SK-N-SH treated with all-trans-retinoic acid at 6 μM for 48 hours (cell line): ENCODE measurements around the gene CFTR.

Experiments
- ATAC-seq: fragments of 200-7000 bp; cut with Tn5 transposase; 3 replicates; pipeline ENCODE4 v1.9.1; 2020; ENCODE audit warnings: mild to moderate bottlenecking, moderate library complexity
- ARNTL ChIP-seq: fragments of 450-650 bp; formaldehyde crosslinking; IDR thresholded peaks from 2 replicates; pipeline ENCODE4 v1.5.0; 2020; ENCODE audit warnings: low read depth, mild to moderate bottlenecking, moderate library complexity, borderline replicate concordance
- BACH2 ChIP-seq: fragments of 250-450 bp; sonication (Bioruptor Pico); IDR thresholded peaks from 2 replicates; pipeline ENCODE4 v1.9.0; 2021; ENCODE audit warnings: mild to moderate bottlenecking, borderline replicate concordance
- CREB5 ChIP-seq: fragments of 250-450 bp; sonication (Bioruptor Pico); IDR thresholded peaks from 2 replicates; pipeline ENCODE4 v1.5.1; 2020; ENCODE audit warnings: low read depth, mild to moderate bottlenecking, moderate library complexity
- CSDC2 ChIP-seq: fragments of 250-450 bp; sonication (Bioruptor Pico); IDR thresholded peaks from 2 replicates; pipeline ENCODE4 v1.5.0; 2020; ENCODE audit warnings: mild to moderate bottlenecking, moderate library complexity
- CSRNP3 ChIP-seq: fragments of 250-450 bp; sonication (Bioruptor Pico); IDR thresholded peaks from 2 replicates; pipeline ENCODE4 v1.5.1; 2021; ENCODE audit warnings: mild to moderate bottlenecking, moderate library complexity
- ESRRG ChIP-seq: fragments of 250-450 bp; sonication (Bioruptor Pico); IDR thresholded peaks from 2 replicates; pipeline ENCODE4 v1.6.1; 2021; ENCODE audit warnings: mild to moderate bottlenecking
- ISL1 ChIP-seq: fragments of 250-450 bp; sonication (Bioruptor Pico); IDR thresholded peaks from 2 replicates; pipeline ENCODE4 v2.1.2; 2022; ENCODE audit warnings: mild to moderate bottlenecking, moderate library complexity
- OSR1 ChIP-seq: fragments of 250-450 bp; sonication (Bioruptor Pico); IDR thresholded peaks from 2 replicates; pipeline ENCODE4 v1.8.0; 2022; ENCODE audit warnings: moderate library complexity, mild to moderate bottlenecking, inconsistent platforms
- PATZ1 ChIP-seq: fragments of 250-450 bp; sonication (Bioruptor Pico); IDR thresholded peaks from 2 replicates; pipeline ENCODE4 v1.8.0; 2020; ENCODE audit warnings: mild to moderate bottlenecking, moderate library complexity, borderline replicate concordance
- PPARA ChIP-seq: fragments of 250-450 bp; sonication (Bioruptor Pico); IDR thresholded peaks from 2 replicates; pipeline ENCODE4 v1.5.0; 2020; ENCODE audit warnings: mild to moderate bottlenecking, borderline replicate concordance
- RARB ChIP-seq: fragments of 250-450 bp; sonication (Bioruptor Pico); IDR thresholded peaks from 2 replicates; pipeline ENCODE4 v1.8.0; 2021; ENCODE audit warnings: mild to moderate bottlenecking, moderate library complexity
- SNAI2 ChIP-seq: fragments of 250-450 bp; sonication (Bioruptor Pico); IDR thresholded peaks from 2 replicates; pipeline ENCODE4 v1.5.0; 2020; ENCODE audit warnings: mild to moderate bottlenecking, moderate library complexity
- TCF4 ChIP-seq: fragments of 250-450 bp; sonication (Bioruptor Pico); IDR thresholded peaks from 2 replicates; pipeline ENCODE4 v1.8.0; 2021; ENCODE audit warnings: mild to moderate bottlenecking, moderate library complexity, borderline replicate concordance
- TOX ChIP-seq: fragments of 250-450 bp; sonication (Bioruptor Pico); IDR thresholded peaks from 2 replicates; pipeline ENCODE4 v1.8.0; 2021; ENCODE audit warnings: mild to moderate bottlenecking, moderate library complexity, borderline replicate concordance
- TSHZ2 ChIP-seq: fragments of 250-450 bp; sonication (Bioruptor Pico); IDR thresholded peaks from 2 replicates; pipeline ENCODE4 v1.5.0; 2020; ENCODE audit warnings: mild to moderate bottlenecking, moderate library complexity
- ZC3H10 ChIP-seq: fragments of 250-450 bp; sonication (Bioruptor Pico); IDR thresholded peaks from 2 replicates; pipeline ENCODE4 v1.5.1; 2021; ENCODE audit warnings: mild to moderate bottlenecking, moderate library complexity
- ZFP3 ChIP-seq: fragments of 250-450 bp; sonication (Bioruptor Pico); IDR thresholded peaks from 2 replicates; pipeline ENCODE4 v1.5.0; 2020; ENCODE audit warnings: mild to moderate bottlenecking, moderate library complexity
- ZFP30 ChIP-seq: fragments of 450-650 bp; formaldehyde crosslinking; IDR thresholded peaks from 2 replicates; pipeline ENCODE4 v1.5.0; 2022; ENCODE audit warnings: mild to moderate bottlenecking, moderate library complexity
- ZNF565 ChIP-seq: fragments of 450-650 bp; formaldehyde crosslinking; conservative IDR thresholded peaks from 2 replicates; pipeline ENCODE4 v1.5.0; 2020; ENCODE audit warnings: low read depth, mild to moderate bottlenecking, moderate library complexity
- ZNF70 ChIP-seq: fragments of 450-650 bp; formaldehyde crosslinking; IDR thresholded peaks from 2 replicates; pipeline ENCODE4 v1.5.0; 2020; ENCODE audit warnings: mild to moderate bottlenecking, moderate library complexity
- ZNF8 ChIP-seq: fragments of 450-650 bp; formaldehyde crosslinking; IDR thresholded peaks from 2 replicates; pipeline ENCODE4 v1.5.0; 2020; ENCODE audit warnings: mild to moderate bottlenecking, moderate library complexity

CFTR gene

GRCh38 chr7:117603627-117604026 is 123.8 kb downstream of the CFTR start:
- ATAC-seq, result no peak
- TF ChIP-seq ESRRG, result no peak
- TF ChIP-seq PATZ1 (CRISPR knock-in tag), result no peak
- TF ChIP-seq ZNF70 (CRISPR knock-in tag), result no peak
- no peak for TF ChIP-seq CREB5 (CRISPR knock-in tag)
- TF ChIP-seq OSR1 (CRISPR knock-in tag), result no peak
- no peak for TF ChIP-seq TOX (CRISPR knock-in tag)
- TF ChIP-seq CSRNP3 (CRISPR knock-in tag), result no peak
- no peak for TF ChIP-seq ZNF565
- no peak for TF ChIP-seq ARNTL (CRISPR knock-in tag)
- no peak for TF ChIP-seq ISL1 (CRISPR knock-in tag)
- no peak for TF ChIP-seq CSDC2
- no peak for TF ChIP-seq BACH2 (CRISPR knock-in tag)
- TF ChIP-seq RARB (CRISPR knock-in tag), result no peak
- no peak for TF ChIP-seq TCF4 (CRISPR knock-in tag)
- no peak for TF ChIP-seq PPARA (CRISPR knock-in tag)
- TF ChIP-seq TSHZ2, result no peak
- TF ChIP-seq ZNF8, result no peak
- no peak for TF ChIP-seq ZFP30

- TF ChIP-seq TSHZ2 (no peak), ZNF8 (no peak)
- ATAC-seq, result no peak
Measured at GRCh38 chr7:117605712-117606111, 125.9 kb downstream of the CFTR start.

GRCh38 chr7:117606132-117606531 is 126.3 kb downstream of the CFTR start:
- no peak for ATAC-seq
- TF ChIP-seq SNAI2 (CRISPR knock-in tag) (no peak), ARNTL (CRISPR knock-in tag) (no peak), ISL1 (CRISPR knock-in tag) (no peak), TOX (CRISPR knock-in tag) (no peak), PPARA (CRISPR knock-in tag) (no peak), ZNF8 (no peak), TCF4 (CRISPR knock-in tag) (no peak), ZFP3 (CRISPR knock-in tag) (no peak), RARB (CRISPR knock-in tag) (no peak), CSDC2 (no peak), ZC3H10 (CRISPR knock-in tag) (no peak), ESRRG (no peak), ZFP30 (no peak)
